ENCODE measurements around the gene RNASEH2A.
"Not testable (repeated sequence)": the region's sequence is repeated elsewhere in the genome, so short reads cannot be mapped to it uniquely, and the experiment has no call there.

RNASEH2A gene

GRCh38 chr19:12834566-12834943, 28.2 kb downstream of the RNASEH2A start, which contains the start of gene RTBDN:
Gene RTBDN (minus strand): TSS chr19:12834579. CDS start chr19:12829979, 4,600 bp downstream.
- no peak for FAIRE-seq

- no peak for FAIRE-seq
Observed at GRCh38 chr19:12834976-12835757, 28.8 kb downstream of the RNASEH2A start.

- FAIRE-seq = no peak
Observed at GRCh38 chr19:12836529-12836863, 30.1 kb downstream of the RNASEH2A start.

GRCh38 chr19:12837225-12837624, 30.8 kb downstream of the RNASEH2A start:
- no peak for FAIRE-seq

- FAIRE-seq = no peak
Observed at GRCh38 chr19:12838182-12838885, 31.9 kb downstream of the RNASEH2A start, which contains the start of gene MAST1. Gene MAST1 (plus strand): TSS chr19:12838515. CDS start chr19:12838573, 58 bp downstream.

- no peak for FAIRE-seq
Observed at GRCh38 chr19:12838886-12839756, 32.7 kb downstream of the RNASEH2A start.

GRCh38 chr19:12840091-12841079, 34.0 kb downstream of the RNASEH2A start:
- no peak for FAIRE-seq

- no peak for FAIRE-seq
Observed at GRCh38 chr19:12841094-12841493, 34.7 kb downstream of the RNASEH2A start.

- FAIRE-seq = no peak
Observed at GRCh38 chr19:12842511-12842910, 36.1 kb downstream of the RNASEH2A start.

- FAIRE-seq = no peak
Observed at GRCh38 chr19:12843328-12843727, 36.9 kb downstream of the RNASEH2A start.

GRCh38 chr19:12843999-12844732, 37.8 kb downstream of the RNASEH2A start:
- no peak for FAIRE-seq

- not testable (repeated sequence) for FAIRE-seq
Observed at GRCh38 chr19:12846613-12847012, 40.2 kb downstream of the RNASEH2A start.

- FAIRE-seq = no peak
Observed at GRCh38 chr19:12847159-12848139, 41.1 kb downstream of the RNASEH2A start.

GRCh38 chr19:12856653-12857052, 50.3 kb downstream of the RNASEH2A start:
- FAIRE-seq = no peak

- FAIRE-seq = no peak
Observed at GRCh38 chr19:12858041-12858928, 51.9 kb downstream of the RNASEH2A start.

GRCh38 chr19:12859546-12859945, 53.2 kb downstream of the RNASEH2A start:
- no peak for FAIRE-seq
